ENCODE measurements around the gene CFAP57.
"Not testable (repeated sequence)": the region's sequence is repeated elsewhere in the genome, so short reads cannot be mapped to it uniquely, and the experiment has no call there.

Gene CFAP57

DNA sequence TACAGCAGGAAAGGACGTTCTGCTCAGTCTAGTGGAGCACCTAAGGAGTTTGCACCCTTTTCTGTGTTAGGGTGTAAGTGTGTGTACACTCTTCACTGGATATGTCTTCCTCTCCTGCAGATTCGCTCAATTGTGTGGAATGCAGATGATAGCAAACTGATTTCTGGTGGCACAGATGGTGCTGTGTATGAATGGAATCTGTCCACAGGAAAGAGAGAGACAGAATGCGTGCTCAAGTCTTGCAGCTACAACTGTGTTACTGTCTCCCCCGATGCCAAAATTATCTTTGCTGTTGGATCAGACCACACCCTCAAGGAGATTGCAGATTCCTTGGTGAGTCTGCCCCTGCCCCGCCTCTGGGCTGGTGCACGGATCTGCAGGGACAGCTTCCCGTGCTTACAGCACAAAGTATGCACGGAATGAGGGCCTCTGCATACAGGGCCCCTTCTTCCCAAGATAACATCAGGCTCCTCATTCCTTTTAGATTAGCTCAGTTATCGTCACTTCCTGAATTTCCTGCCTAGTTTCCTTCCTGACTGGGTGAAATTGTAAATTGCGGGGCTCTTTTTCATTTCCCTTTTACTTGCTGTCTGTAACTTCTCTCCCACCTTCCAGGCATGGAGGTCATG, 34.6 kb downstream of the CFAP57 start:
- H3K4me3 ChIP-seq (ENCODE audit: low read depth in 1 of 2, low read length in 2 of 2), result peak overlapping the region; percentile 6 to 9
- H3K9me3 ChIP-seq (ENCODE audit: low read length), result no peaks in the 10 kb centered on the region
- peaks cover 13% of the 10 kb centered on the region for H3K4me1 ChIP-seq (ENCODE audit: insufficient read depth, low read length)
- H3K36me3 ChIP-seq (ENCODE audit: insufficient read depth, low read length), result no peaks in the 10 kb centered on the region
- H3K27ac ChIP-seq (ENCODE audit: low read depth, low read length), result no peak overlapping the region
- no peak overlapping the region for H3K9ac ChIP-seq (ENCODE audit: low read length)
- no peaks in the 10 kb centered on the region for H3K27me3 ChIP-seq (ENCODE audit: control insufficient read depth in 1 of 2, insufficient read depth in 2 of 2, low read length in 2 of 2)

GRCh38 chr1:43207229-43207853, 35.2 kb downstream of the CFAP57 start:
- Histone ChIP-seq H3K9me3 (ENCODE audit: low read length) (no peaks in the 10 kb centered on the region), H3K9ac (ENCODE audit: low read length) (no peak overlapping the region), H3K27me3 (ENCODE audit: control insufficient read depth in 1 of 2, insufficient read depth in 2 of 2, low read length in 2 of 2) (no peaks in the 10 kb centered on the region), H3K4me1 (ENCODE audit: insufficient read depth, low read length) (peaks cover 13% of the 10 kb centered on the region), H3K27ac (ENCODE audit: low read depth, low read length) (no peak overlapping the region), H3K4me3 (ENCODE audit: low read depth in 1 of 2, low read length in 2 of 2) (peak overlapping the region in 1 of 2 donors; percentile 9), H3K36me3 (ENCODE audit: insufficient read depth, low read length) (no peaks in the 10 kb centered on the region)

- H3K9ac ChIP-seq (ENCODE audit: low read length); H3K36me3 ChIP-seq (ENCODE audit: insufficient read depth, low read length); H3K4me3 ChIP-seq (ENCODE audit: low read depth in 1 of 2, low read length in 2 of 2); H3K9me3 ChIP-seq (ENCODE audit: low read length); H3K27me3 ChIP-seq (ENCODE audit: control insufficient read depth in 1 of 2, insufficient read depth in 2 of 2, low read length in 2 of 2); H3K27ac ChIP-seq (ENCODE audit: low read depth, low read length): not testable (repeated sequence)
- peaks cover 13% of the 10 kb centered on the region for H3K4me1 ChIP-seq (ENCODE audit: insufficient read depth, low read length)
These were observed 36.1 kb downstream of the CFAP57 start for GRCh38 chr1:43208277-43208676.

DNA sequence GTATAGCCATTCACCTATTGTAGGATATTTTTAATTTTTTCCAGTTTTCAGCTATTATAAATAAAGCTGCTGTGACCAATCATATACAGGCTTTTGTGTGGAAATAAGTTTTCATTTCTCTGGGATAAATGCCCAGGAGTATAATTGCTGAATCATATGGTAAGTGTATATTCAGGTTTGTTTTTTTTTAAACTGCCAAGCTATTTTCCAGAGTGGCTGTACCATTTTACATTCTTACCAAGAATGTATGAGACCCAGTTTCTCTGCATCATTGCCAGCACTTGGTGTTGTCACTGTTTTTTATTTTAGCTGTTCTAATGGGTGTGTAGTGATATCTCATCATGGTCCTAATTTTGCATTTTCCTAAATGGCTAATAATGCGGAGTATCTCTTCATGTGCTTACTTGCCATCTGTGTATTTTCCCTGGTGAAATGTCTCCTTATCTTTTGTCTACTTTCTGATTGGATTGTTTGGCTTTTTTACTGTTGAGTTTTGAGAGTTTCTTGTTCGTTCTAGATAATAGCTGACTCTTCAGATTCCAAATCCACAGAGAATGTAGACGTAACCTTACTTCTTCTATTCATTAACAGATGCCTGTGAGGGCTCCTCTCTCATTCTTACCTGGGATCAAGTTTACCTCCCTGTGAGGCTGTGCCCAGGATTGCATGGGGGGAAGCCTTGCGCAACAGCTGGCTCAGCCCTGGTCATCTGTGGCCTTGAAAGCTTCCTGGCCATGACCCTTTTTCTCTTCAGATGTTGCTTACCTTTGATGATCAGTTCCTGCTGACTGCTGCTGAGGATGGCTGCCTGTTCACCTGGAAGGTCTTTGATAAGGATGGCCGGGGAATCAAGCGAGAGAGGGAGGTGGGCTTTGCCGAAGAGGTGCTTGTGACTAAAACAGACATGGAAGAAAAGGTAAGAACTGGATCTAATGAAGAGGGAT, 42.6 kb downstream of the CFAP57 start:
- Histone ChIP-seq H3K36me3 (ENCODE audit: insufficient read depth, low read length) (no peaks in the 10 kb centered on the region), H3K4me1 (ENCODE audit: insufficient read depth, low read length) (no peaks in the 10 kb centered on the region), H3K27ac (ENCODE audit: low read depth, low read length) (no peak overlapping the region), H3K27me3 (ENCODE audit: control insufficient read depth in 1 of 2, insufficient read depth in 2 of 2, low read length in 2 of 2) (no peaks in the 10 kb centered on the region), H3K4me3 (ENCODE audit: low read depth in 1 of 2, low read length in 2 of 2) (no peak overlapping the region), H3K9ac (ENCODE audit: low read length) (no peak overlapping the region), H3K9me3 (ENCODE audit: low read length) (no peaks in the 10 kb centered on the region)

DNA sequence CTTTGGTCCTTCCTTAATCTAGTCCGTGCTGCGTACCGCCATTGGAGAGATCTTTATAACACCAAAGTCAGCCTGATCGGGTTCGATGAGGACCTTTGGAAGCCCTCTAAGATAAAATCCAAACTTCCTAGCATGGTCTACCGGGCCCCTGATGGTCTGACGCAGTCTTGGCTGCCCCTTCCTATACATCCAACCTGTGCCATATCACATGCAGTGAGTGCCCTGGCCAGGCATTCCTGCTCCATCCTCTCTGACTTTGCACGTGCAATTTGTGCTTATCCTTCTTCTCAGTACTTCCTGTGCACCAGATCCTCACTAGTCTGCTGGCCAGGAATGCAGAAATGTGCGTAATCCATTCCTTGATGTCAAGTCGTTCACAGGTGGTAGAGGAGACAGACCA, 45.6 kb downstream of the CFAP57 start:
- Histone ChIP-seq H3K36me3 (ENCODE audit: insufficient read depth, low read length) (no peaks in the 10 kb centered on the region), H3K4me1 (ENCODE audit: insufficient read depth, low read length) (no peaks in the 10 kb centered on the region), H3K9me3 (ENCODE audit: low read length) (no peaks in the 10 kb centered on the region), H3K27ac (ENCODE audit: low read depth, low read length) (no peak overlapping the region), H3K27me3 (ENCODE audit: control insufficient read depth in 1 of 2, insufficient read depth in 2 of 2, low read length in 2 of 2) (no peaks in the 10 kb centered on the region), H3K4me3 (ENCODE audit: low read depth in 1 of 2, low read length in 2 of 2) (no peak overlapping the region), H3K9ac (ENCODE audit: low read length) (no peak overlapping the region)

DNA sequence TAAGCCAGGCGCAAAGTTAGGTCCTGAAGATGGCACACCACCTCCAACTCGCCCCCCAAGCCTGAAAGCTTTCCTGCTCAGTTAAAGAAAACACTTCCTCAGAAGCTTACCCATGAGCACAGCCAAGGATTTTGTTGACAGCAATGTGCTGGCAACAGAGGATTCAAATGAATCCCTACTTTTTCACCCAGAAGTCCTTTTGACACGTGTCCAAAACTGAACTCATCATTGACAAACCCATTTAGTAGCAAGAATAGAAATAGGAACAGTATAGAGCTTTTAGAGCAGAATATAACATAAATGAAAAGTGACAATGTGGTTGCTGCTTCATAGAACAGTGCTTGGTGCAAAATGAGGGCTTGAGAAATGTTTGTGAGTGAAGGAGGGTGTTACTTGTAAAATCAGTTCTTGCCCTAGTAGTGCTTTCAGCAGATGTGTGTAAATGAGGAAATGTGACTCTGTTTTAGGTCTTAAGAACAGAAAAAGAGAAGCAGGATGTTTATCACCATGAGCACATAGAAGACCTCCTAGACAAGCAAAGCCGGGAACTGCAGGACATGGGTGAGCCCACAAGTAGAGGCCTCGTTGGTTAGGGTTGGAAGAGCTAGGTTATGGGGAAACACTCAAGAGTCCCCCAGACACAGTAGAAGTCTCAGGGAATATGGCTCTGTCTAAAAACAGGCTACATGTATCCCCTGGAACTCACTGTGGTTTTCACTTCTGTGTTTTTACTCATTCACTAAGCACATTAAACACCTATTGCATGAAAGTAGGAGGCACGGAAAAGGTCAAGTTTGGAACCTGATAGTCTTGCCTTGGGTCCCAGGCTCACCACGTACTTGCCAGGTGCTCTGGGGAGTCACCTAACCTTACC, 49.0 kb downstream of the CFAP57 start:
- no peak overlapping the region for H3K4me3 ChIP-seq (ENCODE audit: low read depth in 1 of 2, low read length in 2 of 2)
- no peak overlapping the region for H3K27ac ChIP-seq (ENCODE audit: low read depth, low read length)
- H3K9me3 ChIP-seq (ENCODE audit: low read length), result no peaks in the 10 kb centered on the region
- H3K4me1 ChIP-seq (ENCODE audit: insufficient read depth, low read length), result no peaks in the 10 kb centered on the region
- H3K36me3 ChIP-seq (ENCODE audit: insufficient read depth, low read length), result no peaks in the 10 kb centered on the region
- H3K9ac ChIP-seq (ENCODE audit: low read length), result no peak overlapping the region
- no peaks in the 10 kb centered on the region for H3K27me3 ChIP-seq (ENCODE audit: control insufficient read depth in 1 of 2, insufficient read depth in 2 of 2, low read length in 2 of 2)

- Histone ChIP-seq H3K4me1 (ENCODE audit: insufficient read depth, low read length) (no peaks in the 10 kb centered on the region), H3K27me3 (ENCODE audit: control insufficient read depth in 1 of 2, insufficient read depth in 2 of 2, low read length in 2 of 2) (no peaks in the 10 kb centered on the region), H3K9me3 (ENCODE audit: low read length) (no peaks in the 10 kb centered on the region), H3K27ac (ENCODE audit: low read depth, low read length) (no peak overlapping the region), H3K4me3 (ENCODE audit: low read depth in 1 of 2, low read length in 2 of 2) (no peak overlapping the region), H3K9ac (ENCODE audit: low read length) (no peak overlapping the region), H3K36me3 (ENCODE audit: insufficient read depth, low read length) (no peaks in the 10 kb centered on the region)
These were observed 49.7 kb downstream of the CFAP57 start for GRCh38 chr1:43221797-43222196.

DNA sequence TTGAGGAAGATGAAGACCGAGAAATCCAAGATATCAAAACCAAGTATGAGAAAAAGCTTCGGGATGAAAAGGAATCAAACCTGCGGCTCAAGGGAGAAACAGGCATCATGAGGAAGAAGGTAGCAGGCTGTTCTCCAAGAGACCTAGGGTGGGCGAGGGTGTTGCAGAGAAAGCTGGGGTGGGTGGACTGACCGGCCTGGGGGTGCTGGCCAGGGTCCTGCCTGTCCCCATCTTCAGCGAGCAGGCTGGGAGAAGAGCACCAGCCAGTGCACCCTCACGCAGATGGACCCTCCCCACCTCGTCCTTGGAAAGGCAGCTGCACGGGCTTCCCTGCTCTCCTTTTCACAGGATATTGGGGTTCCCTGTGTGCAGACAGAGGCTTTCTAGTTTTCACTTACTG, 50.7 kb downstream of the CFAP57 start:
- Histone ChIP-seq H3K27ac (ENCODE audit: low read depth, low read length) (no peak overlapping the region), H3K4me3 (ENCODE audit: low read depth in 1 of 2, low read length in 2 of 2) (no peak overlapping the region), H3K4me1 (ENCODE audit: insufficient read depth, low read length) (peaks cover 3% of the 10 kb centered on the region), H3K9me3 (ENCODE audit: low read length) (no peaks in the 10 kb centered on the region), H3K9ac (ENCODE audit: low read length) (no peak overlapping the region), H3K27me3 (ENCODE audit: control insufficient read depth in 1 of 2, insufficient read depth in 2 of 2, low read length in 2 of 2) (no peaks in the 10 kb centered on the region), H3K36me3 (ENCODE audit: insufficient read depth, low read length) (no peaks in the 10 kb centered on the region)

DNA sequence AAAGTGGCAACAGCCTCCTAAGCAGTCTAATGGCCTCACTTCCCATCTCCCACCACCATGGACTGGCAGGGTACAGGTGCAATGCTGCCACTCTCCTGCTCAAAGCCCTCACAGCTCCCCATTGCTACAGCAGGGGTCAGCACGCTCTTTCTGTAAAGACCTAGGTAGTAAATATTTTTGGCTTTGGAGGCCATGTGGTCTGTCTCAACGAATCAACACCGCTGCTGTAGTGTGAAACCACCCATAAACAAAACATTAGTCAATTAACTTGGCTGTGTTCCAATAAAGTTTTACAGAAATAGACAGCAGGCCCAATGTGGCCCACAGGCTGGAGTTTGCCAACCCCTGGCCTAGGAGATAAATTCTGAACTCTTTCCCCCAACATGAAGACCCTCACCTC, 53.0 kb downstream of the CFAP57 start:
- no peak overlapping the region for H3K27ac ChIP-seq (ENCODE audit: low read depth, low read length)

GRCh38 chr1:43227143-43227764, 55.1 kb downstream of the CFAP57 start:
- Histone ChIP-seq H3K27me3 (ENCODE audit: control insufficient read depth in 1 of 2, insufficient read depth in 2 of 2, low read length in 2 of 2) (no peaks in the 10 kb centered on the region), H3K36me3 (ENCODE audit: insufficient read depth, low read length) (no peaks in the 10 kb centered on the region), H3K4me3 (ENCODE audit: low read depth in 1 of 2, low read length in 2 of 2) (no peak overlapping the region), H3K9ac (ENCODE audit: low read length) (no peak overlapping the region), H3K27ac (ENCODE audit: low read depth, low read length) (no peak overlapping the region), H3K9me3 (ENCODE audit: low read length) (no peaks in the 10 kb centered on the region), H3K4me1 (ENCODE audit: insufficient read depth, low read length) (peaks cover 3% of the 10 kb centered on the region)

More for the DNA sequence above, 53.0 kb downstream of the CFAP57 start:
- Histone ChIP-seq H3K27me3 (ENCODE audit: control insufficient read depth in 1 of 2, insufficient read depth in 2 of 2, low read length in 2 of 2) (no peaks in the 10 kb centered on the region), H3K4me3 (ENCODE audit: low read depth in 1 of 2, low read length in 2 of 2) (no peak overlapping the region), H3K36me3 (ENCODE audit: insufficient read depth, low read length) (no peaks in the 10 kb centered on the region), H3K4me1 (ENCODE audit: insufficient read depth, low read length) (peaks cover 3% of the 10 kb centered on the region), H3K9me3 (ENCODE audit: low read length) (no peaks in the 10 kb centered on the region), H3K9ac (ENCODE audit: low read length) (no peak overlapping the region)
